Measurements from ENCODE around the gene SHOC1. TPM values are rescaled to one million over a fixed set of nuclear protein-coding genes. Genes with fewer than 3 reads are reported as not detected.

The SHOC1 gene
- total and polyA plus RNA-seq, 5 donors: not detected

- H3K4me3 ChIP-seq (ENCODE audit: low read length): no peak overlapping the region
- DNase-seq (no peak), ATAC-seq (no peak)
- H3K27me3 ChIP-seq (ENCODE audit: control insufficient read depth, insufficient read depth): no peaks in the 10 kb centered on the region
- 0% methylated on average over 2 of the region's 2 CpGs for WGBS
- H3K27ac ChIP-seq (ENCODE audit: low read length): no peak overlapping the region
- intact Hi-C loops (cut with DNase I): loop anchor here in 2 of 4 donors (5.0 to 10.0 kb wide), 2 partner anchors 315 to 592 kb away; no protein-coding TSS in a partner anchor
- no peaks in the 10 kb centered on the region for H3K4me1 ChIP-seq (ENCODE audit: control insufficient read depth, insufficient read depth, low read length)
- H3K9me3 ChIP-seq (ENCODE audit: control insufficient read depth, low read length): no peaks in the 10 kb centered on the region
Observed at GRCh38 chr9:111762556-111762955, 32.2 kb downstream of the SHOC1 start.

DNA sequence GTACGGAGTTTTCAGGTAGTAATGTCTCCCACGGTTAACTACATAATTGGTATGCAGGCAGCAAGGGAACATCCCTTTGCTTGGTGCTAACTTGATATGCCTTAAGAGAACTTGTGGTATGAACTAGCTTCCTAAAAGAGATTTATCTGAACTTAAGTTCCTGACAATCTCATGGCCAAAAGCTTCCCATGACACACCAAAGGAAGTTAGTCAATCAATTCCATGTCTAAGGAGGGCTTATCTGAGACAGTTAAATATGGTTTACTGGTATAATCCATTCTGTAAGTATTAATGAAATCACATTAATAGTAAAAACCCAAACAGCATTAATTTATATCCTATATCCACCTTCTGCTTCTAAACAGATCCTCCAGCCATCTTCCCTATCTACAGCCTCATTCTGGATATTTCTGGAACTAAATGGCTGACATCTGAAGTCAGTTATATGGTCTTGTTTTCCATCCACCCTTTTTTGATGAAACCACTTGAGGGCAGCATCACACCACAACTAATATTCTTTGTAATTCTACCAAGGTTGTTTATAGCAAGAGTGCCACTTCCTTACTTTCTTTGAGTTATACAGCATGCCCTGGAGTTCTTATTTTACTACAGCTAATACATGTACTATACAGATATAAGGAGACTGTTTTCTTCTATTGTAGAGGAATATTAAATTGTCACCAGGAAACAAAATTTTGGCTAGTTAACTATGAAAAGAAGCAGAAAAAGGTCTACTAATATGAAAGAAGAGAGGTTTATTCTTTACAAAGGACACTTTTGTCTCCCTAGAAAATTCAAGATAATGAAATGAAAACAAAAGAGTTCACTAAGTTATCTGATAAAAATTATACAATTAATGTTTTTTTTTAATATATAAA is 34.7 kb downstream of the SHOC1 start:
- ATAC-seq (peak; percentile 72 to 84), DNase-seq (no peak)
- Histone ChIP-seq H3K9me3 (ENCODE audit: control insufficient read depth, low read length) (no peaks in the 10 kb centered on the region), H3K4me1 (ENCODE audit: control insufficient read depth, insufficient read depth, low read length) (no peaks in the 10 kb centered on the region), H3K27ac (ENCODE audit: low read length) (no peak overlapping the region), H3K4me3 (ENCODE audit: low read length) (no peak overlapping the region), H3K27me3 (ENCODE audit: control insufficient read depth, insufficient read depth) (no peaks in the 10 kb centered on the region)
- whole genome bisulfite sequencing: 86% methylated on average over 2 of the region's 2 CpGs
- intact Hi-C loops (cut with DNase I): loop anchor here (2.0 to 10.0 kb wide), 5 partner anchors 312 to 605 kb away; no protein-coding TSS in a partner anchor

DNA sequence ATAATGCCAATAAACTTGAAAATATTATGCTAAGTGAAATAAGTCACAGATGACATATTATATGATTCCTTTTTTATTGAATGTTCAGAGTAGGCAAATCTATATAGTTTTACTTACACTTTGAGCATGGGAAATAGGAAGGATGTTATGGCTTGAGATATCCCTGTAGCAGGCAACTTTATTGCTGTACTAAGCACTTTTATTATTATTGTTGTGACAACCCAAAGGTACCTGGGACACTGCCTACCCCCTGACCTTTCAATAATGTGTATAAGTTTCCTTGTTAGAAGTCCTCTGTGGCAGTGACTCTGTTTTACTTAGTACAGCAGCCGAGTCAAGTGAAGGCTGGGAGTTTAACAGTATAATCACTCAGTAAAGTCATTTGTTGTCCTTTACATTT is 39.9 kb downstream of the SHOC1 start:
- no peaks in the 10 kb centered on the region for H3K27me3 ChIP-seq (ENCODE audit: control insufficient read depth, insufficient read depth)
- no peak overlapping the region for H3K27ac ChIP-seq (ENCODE audit: low read length)
- DNase-seq (no peak), ATAC-seq (no peak)
- WGBS: 83% methylated on average over 1 of the region's 1 CpG
- intact Hi-C loops (cut with DNase I): loop anchor here in 2 of 4 donors (5.0 to 10.0 kb wide), 2 partner anchors 318 to 610 kb away; no protein-coding TSS in a partner anchor
- no peak overlapping the region for H3K4me3 ChIP-seq (ENCODE audit: low read length)
- no peaks in the 10 kb centered on the region for H3K4me1 ChIP-seq (ENCODE audit: control insufficient read depth, insufficient read depth, low read length)
- no peaks in the 10 kb centered on the region for H3K9me3 ChIP-seq (ENCODE audit: control insufficient read depth, low read length)

- no peak overlapping the region for H3K27ac ChIP-seq (ENCODE audit: low read length)
- ATAC-seq (no peak), DNase-seq (no peak)
- H3K27me3 ChIP-seq (ENCODE audit: control insufficient read depth, insufficient read depth): no peaks in the 10 kb centered on the region
- H3K4me3 ChIP-seq (ENCODE audit: low read length): no peak overlapping the region
- H3K4me1 ChIP-seq (ENCODE audit: control insufficient read depth, insufficient read depth, low read length): no peaks in the 10 kb centered on the region
- intact Hi-C loops (cut with DNase I): loop anchor here in 1 of 4 donors (10.0 kb wide), 1 partner anchor 612 kb away; no protein-coding TSS in a partner anchor
- WGBS: 97% methylated on average over 1 of the region's 1 CpG
- no peaks in the 10 kb centered on the region for H3K9me3 ChIP-seq (ENCODE audit: control insufficient read depth, low read length)
Observed at GRCh38 chr9:111752455-111752854, 42.3 kb downstream of the SHOC1 start.

Other genes with a start within 250 kb of the SHOC1 start
- 10 to 100 TPM; 30.9 to 52.0 (median 41.2) TPM for gene PTGR1, start 195.3 kb downstream of the SHOC1 start, total RNA-seq
- gene PTGR1, start 195.3 kb downstream of the SHOC1 start, polyA plus RNA-seq: 22.4 TPM
- 1 to 10 TPM; 4.4 to 7.2 (median 5.8) TPM for gene DNAJC25, start 163.6 kb downstream of the SHOC1 start, total RNA-seq
- gene DNAJC25, start 163.6 kb downstream of the SHOC1 start, polyA plus RNA-seq: 5.0 TPM
- 10 to 100 TPM; 24.7 to 31.9 (median 29.4) TPM for gene GNG10, start 133.3 kb downstream of the SHOC1 start, total RNA-seq
- gene GNG10, start 133.3 kb downstream of the SHOC1 start, polyA plus RNA-seq: 41.9 TPM
- 10 to 100 TPM in 2 of 4 donors, 1 to 10 TPM in 2; 7.1 to 13.1 (median 10.1) TPM for gene UGCG, start 101.9 kb upstream of the SHOC1 start, total RNA-seq
- 7.4 TPM for gene UGCG, start 101.9 kb upstream of the SHOC1 start, polyA plus RNA-seq

All from right cardiac atrium (tissue), 5 donors.